ENCODE results near the gene PAK1IP1.

- TF ChIP-seq CTCF (IDR thresholded peaks at IDR 0.05; ENCODE audit: low read depth, low read length, poor library complexity, severe bottlenecking), result no peak
- TF ChIP-seq EZH2phosphoT487 (IDR thresholded peaks at IDR 0.05; ENCODE audit: borderline replicate concordance, low read length), result no peak
Observed at GRCh38 chr6:10747251-10747972, 52.6 kb downstream of the PAK1IP1 start, which contains the start of gene TMEM14B.
